Inflammatory macrophage (primary cell): ENCODE results near the gene NALF2.

Source experiments
- DNase-seq, 2 donors: peaks; one replicate each; pipeline ENCODE4 v3.0.0-alpha.2; 2020 to 2022
- total RNA-seq, 18 experiments: gene quantifications; one replicate each; lab custom pipeline; 2026; ENCODE audit warnings: mixed read lengths in 6 of 18, inconsistent platforms in 2 of 18; lab: John Stamatoyannopoulos, UW

Gene NALF2
- 0 to 0.13 (median 0) reads per million in 18 experiments for total RNA-seq

- peak in 1 of 2 donors; percentile 1 for DNase-seq
Observed at GRCh38 chrX:69503782-69504625, at the start of gene NALF2. NALF2 (plus strand) TSS chrX:69504326; CDS start chrX:69505283, 957 bp downstream.

- DNase-seq: no peak
Observed at GRCh38 chrX:69457756-69458155, 46.4 kb upstream of the NALF2 start.

- DNase-seq: no peak
Observed at GRCh38 chrX:69466546-69466945, 37.6 kb upstream of the NALF2 start.

GRCh38 chrX:69469975-69470374, 34.2 kb upstream of the NALF2 start:
- DNase-seq: no peak

- no peak for DNase-seq
Observed at GRCh38 chrX:69489625-69490024, 14.5 kb upstream of the NALF2 start.

- DNase-seq: no peak
Observed at GRCh38 chrX:69493193-69493592, 10.9 kb upstream of the NALF2 start.

GRCh38 chrX:69493766-69494165, 10.4 kb upstream of the NALF2 start:
- DNase-seq: no peak

GRCh38 chrX:69496183-69496582, 7.9 kb upstream of the NALF2 start:
- DNase-seq: no peak

GRCh38 chrX:69501429-69501828, 2.7 kb upstream of the NALF2 start:
- no peak for DNase-seq

GRCh38 chrX:69503228-69503781, 821 bp upstream of the NALF2 start:
- DNase-seq: no peak

- no peak for DNase-seq
Observed at GRCh38 chrX:69504626-69505612, 793 bp downstream of the NALF2 start.

- DNase-seq: no peak
Observed at GRCh38 chrX:69505772-69506616, 1.9 kb downstream of the NALF2 start.

GRCh38 chrX:69506617-69507499, 2.7 kb downstream of the NALF2 start:
- no peak for DNase-seq

- DNase-seq: no peak
Observed at GRCh38 chrX:69507500-69507789, 3.3 kb downstream of the NALF2 start.

GRCh38 chrX:69508610-69509009, 4.5 kb downstream of the NALF2 start:
- no peak for DNase-seq

- no peak for DNase-seq
Observed at GRCh38 chrX:69510137-69510715, 6.1 kb downstream of the NALF2 start.

GRCh38 chrX:69510914-69511513, 6.9 kb downstream of the NALF2 start:
- no peak for DNase-seq

- DNase-seq: no peak
Observed at GRCh38 chrX:69522052-69522451, 17.9 kb downstream of the NALF2 start.

- no peak for DNase-seq
Observed at GRCh38 chrX:69523314-69523713, 19.2 kb downstream of the NALF2 start.

- DNase-seq: no peak
Observed at GRCh38 chrX:69524781-69525363, 20.7 kb downstream of the NALF2 start.
